HepG2 (cell line): Measurements from ENCODE around the gene SNHG17. TPM values are rescaled to one million over a fixed set of nuclear protein-coding genes. Genes with fewer than 3 reads are reported as not detected.

ENCODE experiments used
- AFF4 ChIP-seq: sonication (generic); formaldehyde crosslinking; IDR thresholded peaks from 2 replicates; pipeline ENCODE4 v1.4.0; 2020; ENCODE audit warnings: missing genetic modification reagents
- DRAP1 ChIP-seq: IDR thresholded peaks from 2 replicates; pipeline ENCODE4 v1.6.1; 2016; ENCODE audit warnings: missing genetic modification reagents, missing compliant biosample characterization
- E2F1 ChIP-seq: sonication (generic); formaldehyde crosslinking; IDR thresholded peaks from 2 replicates; pipeline ENCODE4 v1.5.0; 2020; ENCODE audit warnings: missing genetic modification reagents
- EP300 ChIP-seq, 3 experiments: sonication (generic) in 1 of 3; formaldehyde crosslinking in 1 of 3; IDR thresholded peaks; 2 replicates each; pipeline versions ENCODE4 v1.5.1 to v1.6.1; 2011 to 2020; ENCODE audit warnings: low read depth in 2 of 3, low read length in 2 of 3, borderline replicate concordance in 1 of 3, improper control_type of control experiment in 1 of 3, mild to moderate bottlenecking in 1 of 3, missing genetic modification reagents in 1 of 3, moderate library complexity in 1 of 3
- HOXA9 ChIP-seq: sonication (generic); formaldehyde crosslinking; IDR thresholded peaks from 2 replicates; pipeline ENCODE4 v1.8.1; 2022; ENCODE audit warnings: missing genetic modification reagents, mild to moderate bottlenecking, moderate library complexity, borderline replicate concordance
- NFIC ChIP-seq: IDR thresholded peaks from 2 replicates; pipeline ENCODE4 v1.6.1; 2012; ENCODE audit warnings: mild to moderate bottlenecking, low read length, inconsistent platforms
- POLR2AphosphoS2 ChIP-seq: IDR thresholded peaks from 2 replicates; pipeline ENCODE4 v1.6.1; 2011; ENCODE audit warnings: low read depth, low read length, improper control_type of control experiment
- SKIL ChIP-seq: sonication (generic); formaldehyde crosslinking; IDR thresholded peaks from 2 replicates; pipeline ENCODE4 v1.8.0; 2022; ENCODE audit warnings: missing genetic modification reagents, mild to moderate bottlenecking, moderate library complexity, borderline replicate concordance
- SMARCE1 ChIP-seq: fragments of 450-650 bp; IDR thresholded peaks from 2 replicates; pipeline ENCODE4 v1.6.1; 2017; ENCODE audit warnings: borderline replicate concordance
- ZNF205 ChIP-seq: IDR thresholded peaks from 2 replicates; pipeline ENCODE4 v1.6.1; 2018; ENCODE audit warnings: missing biosample characterization, missing genetic modification reagents
- ZNF207 ChIP-seq: fragments of 450-650 bp; IDR thresholded peaks from 2 replicates; pipeline ENCODE4 v1.6.1; 2016; ENCODE audit warnings: antibody characterized with exemption, borderline replicate concordance
- ZNF253 ChIP-seq: sonication (generic); formaldehyde crosslinking; IDR thresholded peaks from 2 replicates; pipeline ENCODE4 v1.8.0; 2022; ENCODE audit warnings: mild to moderate bottlenecking, missing genetic modification reagents, borderline replicate concordance
- ZNF280D ChIP-seq: sonication (generic); formaldehyde crosslinking; IDR thresholded peaks from 2 replicates; pipeline ENCODE4 v1.5.1; 2020; ENCODE audit warnings: mild to moderate bottlenecking, missing genetic modification reagents
- ZNF350 ChIP-seq: sonication (generic); formaldehyde crosslinking; IDR thresholded peaks from 2 replicates; pipeline ENCODE4 v1.4.0; 2020; ENCODE audit warnings: mild to moderate bottlenecking, low read depth, missing genetic modification reagents, borderline replicate concordance
- ZNF451 ChIP-seq: sonication (generic); formaldehyde crosslinking; IDR thresholded peaks from 2 replicates; pipeline ENCODE4 v1.5.0; 2020; ENCODE audit warnings: mild to moderate bottlenecking, missing genetic modification reagents
- ZNF607 ChIP-seq: sonication (generic); formaldehyde crosslinking; IDR thresholded peaks from 2 replicates; pipeline ENCODE4 v1.5.1; 2020; ENCODE audit warnings: missing genetic modification reagents, mild to moderate bottlenecking, borderline replicate concordance
- ZNF737 ChIP-seq: sonication (generic); formaldehyde crosslinking; IDR thresholded peaks from 2 replicates; pipeline ENCODE4 v1.5.0; 2020; ENCODE audit warnings: missing genetic modification reagents, mild to moderate bottlenecking, borderline replicate concordance
- polyA plus RNA-seq, 8 experiments: library from polyadenylated mRNA; depleted of rRNA in 3 of 8; stranded (reverse) in 7 of 8; unstranded in 1 of 8; fragments of >200 nt; fragmentation: Illumina TruSeq in 4 of 8; extraction: Trizol in 4 of 8; gene quantifications; 2 replicates each; pipeline versions ENCODE4 v1.2.1 to v1.2.3, GENCODE V29; 2011 to 2016; ENCODE audit warnings: low read depth in 4 of 8, missing spikeins in 1 of 8, mixed read lengths in 1 of 8; ENCODE audit not compliant: insufficient read depth in 1 of 8
- total RNA-seq, 5 experiments: library from RNA; depleted of rRNA; stranded (reverse); fragments of >200 nt; fragmentation: Illumina TruSeq; extraction: Trizol; gene quantifications; 2 replicates each; pipeline ENCODE4 v1.2.3, GENCODE V29; 2016; ENCODE audit warnings: low read depth in 1 of 5

SNHG17 gene
- total and polyA plus RNA-seq, 2 of the 13 experiments (the other 11 are each of a cell fraction or from before 2014, with no cell fraction given), result 26.2 to 41.2 TPM

GRCh38 chr20:38447931-38448675, 13.0 kb upstream of the SNHG17 start (continued):
- peak; percentile 90 for TF ChIP-seq SKIL (CRISPR knock-in tag)
- TF ChIP-seq ZNF207, result no peak
- TF ChIP-seq ZNF451 (CRISPR knock-in tag), result 0 out of 2 replicates have a peak, but pooled peaks have one; percentile 48
- peak; percentile 53 to 63; a peak in 3 of 4 replicates for TF ChIP-seq EP300 (IDR thresholded peaks at IDR 0.05; ENCODE audit: low read depth in 2 of 2, low read length in 2 of 2)
- TF ChIP-seq EP300 (CRISPR knock-in tag; IDR thresholded peaks at IDR 0.05; ENCODE audit: borderline replicate concordance), result 0 out of 2 replicates have a peak, but pooled peaks have one; percentile 30
- peak; percentile 25; the same call in 1 of the 2 replicates for TF ChIP-seq ZNF737 (CRISPR knock-in tag)
- no peak for TF ChIP-seq NFIC
- no peak; the same call in 1 of the 2 replicates for TF ChIP-seq ZNF350 (CRISPR knock-in tag)
- TF ChIP-seq DRAP1 (CRISPR knock-in tag), result peak; percentile 57; the same call in 1 of the 2 replicates
- TF ChIP-seq SMARCE1, result no peak
- TF ChIP-seq HOXA9 (CRISPR knock-in tag), result no peak
- TF ChIP-seq E2F1 (CRISPR knock-in tag), result no peak
- TF ChIP-seq ZNF205 (CRISPR knock-in tag), result peak; percentile 86
- no peak for TF ChIP-seq POLR2AphosphoS2
- no peak for TF ChIP-seq ZNF607 (CRISPR knock-in tag)
- peak; percentile 78; the same call in 1 of the 2 replicates for TF ChIP-seq ZNF253 (CRISPR knock-in tag)
- no peak for TF ChIP-seq AFF4 (CRISPR knock-in tag)
- no peak for TF ChIP-seq ZNF280D (CRISPR knock-in tag)
